WTC11 (cell line): ENCODE measurements around the gene FAM53B. TPM values are rescaled to one million over a fixed set of nuclear protein-coding genes. Genes with fewer than 3 reads are reported as not detected.

Source experiments
- ATAC-seq: fragments of 200-7000 bp; cut with Tn5 transposase; 2 replicates; pipeline ENCODE4 v1.10.0; 2021; ENCODE audit warnings: mild to moderate bottlenecking, moderate library complexity
- CTCF ChIA-PET: fragments of 300-600 bp; sonication (Branson Sonifier 250); formaldehyde crosslinking; loops from one replicate; lab custom pipeline; 2021; ENCODE audit warnings: antibody characterized with exemption; lab: Charles Lee
- POLR2A ChIA-PET: fragments of 350-600 bp; sonication (Branson Sonifier 250); formaldehyde crosslinking; loops from one replicate; lab custom pipeline; 2021; ENCODE audit warnings: antibody characterized with exemption; lab: Charles Lee
- DNase-seq: peaks from one replicate; pipeline ENCODE4 v3.0.0; 2021; ENCODE audit warnings: low spot score
- H3K27ac Mint-ChIP-seq: 2 replicates; pipeline ENCODE4 v1.8.0; 2021; ENCODE audit warnings: mixed read lengths
- H3K27me3 Mint-ChIP-seq: 2 replicates; pipeline ENCODE4 v1.8.0; 2021; ENCODE audit warnings: low read depth, mild to moderate bottlenecking, moderate library complexity, mixed read lengths
- H3K36me3 Mint-ChIP-seq: 2 replicates; pipeline ENCODE4 v1.8.0; 2021; ENCODE audit warnings: mixed read lengths
- H3K4me1 Mint-ChIP-seq: 2 replicates; pipeline ENCODE4 v1.8.0; 2022; ENCODE audit warnings: mixed read lengths
- H3K4me3 Mint-ChIP-seq: 2 replicates; pipeline ENCODE4 v1.8.0; 2021; ENCODE audit warnings: mild to moderate bottlenecking, moderate library complexity, mixed read lengths
- H3K9me3 Mint-ChIP-seq: 2 replicates; pipeline ENCODE4 v1.8.0; 2021; ENCODE audit warnings: mixed read lengths
- ARID4B ChIP-seq: sonication (generic); formaldehyde crosslinking; IDR thresholded peaks from 2 replicates; pipeline ENCODE4 v1.8.0; 2023; ENCODE audit warnings: missing genetic modification reagents, mild to moderate bottlenecking, borderline replicate concordance
- FOXP1 ChIP-seq: sonication (generic); formaldehyde crosslinking; IDR thresholded peaks from 2 replicates; pipeline ENCODE4 v1.8.0; 2022; ENCODE audit warnings: missing genetic modification reagents, mild to moderate bottlenecking, moderate library complexity, borderline replicate concordance
- IRF1 ChIP-seq: sonication (generic); formaldehyde crosslinking; IDR thresholded peaks from 2 replicates; pipeline ENCODE4 v1.8.0; 2023; ENCODE audit warnings: missing genetic modification reagents
- PRDM15 ChIP-seq: sonication (generic); formaldehyde crosslinking; IDR thresholded peaks from 2 replicates; pipeline ENCODE4 v1.8.0; 2022; ENCODE audit warnings: missing genetic modification reagents
- SMAD3 ChIP-seq: sonication (generic); formaldehyde crosslinking; IDR thresholded peaks from 2 replicates; pipeline ENCODE4 v1.8.0; 2022; ENCODE audit warnings: missing genetic modification reagents, mild to moderate bottlenecking, borderline replicate concordance
- SMAD4 ChIP-seq: sonication (generic); formaldehyde crosslinking; IDR thresholded peaks from 2 replicates; pipeline ENCODE4 v1.8.0; 2022; ENCODE audit warnings: mild to moderate bottlenecking, missing genetic modification reagents
- STAT6 ChIP-seq: sonication (generic); formaldehyde crosslinking; conservative IDR thresholded peaks from 2 replicates; pipeline ENCODE4 v1.8.1; 2023; ENCODE audit warnings: mild to moderate bottlenecking, low read depth, missing genetic modification reagents, moderate library complexity
- ZBTB21 ChIP-seq: sonication (generic); formaldehyde crosslinking; IDR thresholded peaks from 2 replicates; pipeline ENCODE4 v1.8.1; 2023; ENCODE audit warnings: mild to moderate bottlenecking, missing genetic modification reagents, borderline replicate concordance
- ZNF425 ChIP-seq: fragments of 250-450 bp; sonication (Bioruptor Pico); conservative IDR thresholded peaks from 2 replicates; pipeline ENCODE4 v1.9.0; 2021; ENCODE audit warnings: mild to moderate bottlenecking
- ZNF512 ChIP-seq: sonication (generic); formaldehyde crosslinking; IDR thresholded peaks from 2 replicates; pipeline ENCODE4 v1.8.1; 2022; ENCODE audit warnings: missing genetic modification reagents, borderline replicate concordance
- ZNF532 ChIP-seq: fragments of 250-450 bp; sonication (Bioruptor Pico); IDR thresholded peaks from 2 replicates; pipeline ENCODE4 v1.9.0; 2021; ENCODE audit warnings: mild to moderate bottlenecking, borderline replicate concordance
- total RNA-seq: library from RNA; stranded (reverse); gene quantifications from 3 replicates; pipeline ENCODE4 v1.2.3, GENCODE V29; 2021

FAM53B gene
- total RNA-seq, 1 experiment from 2014 or later, result 21.3 TPM

GRCh38 chr10:124768791-124769190 lies 24.6 kb upstream of the FAM53B start (continued):
- TF ChIP-seq STAT6 (CRISPR knock-in tag), result no peak

GRCh38 chr10:124765256-124765655 lies 21.1 kb upstream of the FAM53B start:
- ATAC-seq, result no peak
- DNase-seq, result no peak
- ChIA-PET CTCF (no interaction called here), POLR2A (no interaction called here)
- Mint-ChIP-seq H3K27ac (no peak overlapping the region), H3K4me3 (no peak overlapping the region), H3K36me3 (peaks cover 25% of the 10 kb centered on the region), H3K4me1 (no peaks in the 10 kb centered on the region), H3K27me3 (no peaks in the 10 kb centered on the region), H3K9me3 (no peaks in the 10 kb centered on the region)
- TF ChIP-seq PRDM15 (CRISPR knock-in tag) (no peak), ZBTB21 (CRISPR knock-in tag) (no peak), ZNF532 (CRISPR knock-in tag) (no peak)

- Mint-ChIP-seq H3K27ac (no peak overlapping the region), H3K9me3 (no peaks in the 10 kb centered on the region), H3K27me3 (no peaks in the 10 kb centered on the region), H3K36me3 (peaks cover 32% of the 10 kb centered on the region), H3K4me1 (peaks cover 8% of the 10 kb centered on the region), H3K4me3 (no peak overlapping the region)
- no peak for ATAC-seq
- ChIA-PET POLR2A (no interaction called here), CTCF (no interaction called here)
- no peak for DNase-seq
- no peak for TF ChIP-seq SMAD3 (CRISPR knock-in tag)
- TF ChIP-seq IRF1 (CRISPR knock-in tag), result no peak
- TF ChIP-seq SMAD4 (CRISPR knock-in tag), result no peak
- TF ChIP-seq ZBTB21 (CRISPR knock-in tag), result no peak
- TF ChIP-seq ZNF512 (CRISPR knock-in tag), result no peak
- no peak for TF ChIP-seq ZNF425 (CRISPR knock-in tag)
- TF ChIP-seq FOXP1 (CRISPR knock-in tag), result no peak
- no peak for TF ChIP-seq ARID4B
These were observed 19.1 kb upstream of the FAM53B start for GRCh38 chr10:124763267-124763666.
